Transverse colon (tissue), 4 donors: ENCODE results near the gene FAM171A2. TPM values are rescaled to one million over a fixed set of nuclear protein-coding genes. Genes with fewer than 3 reads are reported as not detected.
"Not testable (repeated sequence)": the region's sequence is repeated elsewhere in the genome, so short reads cannot be mapped to it uniquely, and the experiment has no call there.

Source experiments
- DNase-seq: peaks from one replicate; pipeline ENCODE4 v3.0.0-alpha.2; 2019
- H3K27ac ChIP-seq, 4 donors: fragments of 200-600 bp; sonication (generic); 2 replicates each; pipeline ENCODE4 v1.5.1; 2016 to 2018; ENCODE audit warnings: inconsistent platforms in 4 of 4
- H3K27me3 ChIP-seq: fragments of 200-600 bp; sonication (generic); 2 replicates; pipeline ENCODE4 v1.5.1; 2017; ENCODE audit warnings: inconsistent platforms
- H3K36me3 ChIP-seq, 4 donors: fragments of 200-600 bp; sonication (generic); 2 replicates each; pipeline ENCODE4 v1.5.1; 2017 to 2019; ENCODE audit warnings: inconsistent platforms in 4 of 4
- H3K4me1 ChIP-seq, 4 donors: fragments of 200-600 bp; sonication (generic); 2 replicates each; pipeline ENCODE4 v1.5.1; 2017 to 2020; ENCODE audit warnings: inconsistent platforms in 4 of 4
- H3K4me3 ChIP-seq, 4 donors: fragments of 200-600 bp; sonication (generic); 1 replicate in 1 of 4; 2 replicates in 3 of 4; pipeline versions ENCODE4 v1.5.1 to v1.6.1; 2017 to 2019; ENCODE audit warnings: inconsistent platforms in 4 of 4
- H3K9me3 ChIP-seq, 2 donors: fragments of 200-600 bp; sonication (generic); 2 replicates each; pipeline ENCODE4 v1.5.1; 2017 to 2019; ENCODE audit warnings: inconsistent platforms in 2 of 2
- CTCF ChIP-seq, 5 experiments: fragments of 200-600 bp in 3 of 5; fragments of 450-650 bp in 2 of 5; sonication (generic) in 3 of 5; IDR thresholded peaks; 1 replicate in 2 of 5; 2 replicates in 3 of 5; pipeline ENCODE4 v1.5.1; 2016 to 2017; ENCODE audit warnings: antibody characterized with exemption in 5 of 5, inconsistent platforms in 3 of 5, mild to moderate bottlenecking in 2 of 5, moderate library complexity in 1 of 5
- EP300 ChIP-seq: sonication (generic); formaldehyde crosslinking; IDR thresholded peaks from one replicate; pipeline ENCODE4 v1.6.1; 2017; ENCODE audit warnings: antibody characterized with exemption, low read depth
- POLR2A ChIP-seq: fragments of 450-650 bp; IDR thresholded peaks from one replicate; pipeline ENCODE4 v1.6.1; 2016; ENCODE audit warnings: antibody characterized with exemption, mild to moderate bottlenecking, moderate library complexity
- POLR2AphosphoS5 ChIP-seq, 3 donors: sonication (generic); formaldehyde crosslinking; IDR thresholded peaks; one replicate each; pipeline ENCODE4 v1.6.1; 2016; ENCODE audit warnings: antibody characterized with exemption in 3 of 3
- WGBS, 2 donors: methylation state at CpG; one replicate each; pipeline ENCODE4 v1.1.5; 2018; ENCODE audit warnings: low coverage in 1 of 2; 5-methylcytosine and 5-hydroxymethylcytosine counted together
- in situ Hi-C, 4 donors: fragments of 200-750 bp; cut with MboI; loops; one replicate each; pipeline versions ENCODE4 v1.15.0 to v1.15.1; 2017; ENCODE audit warnings: low sequenced_read_pairs in 3 of 4, low pct_ligation_motif_present in 1 of 4, low pct_unique_long_range_greater_than_20kb in 1 of 4
- intact Hi-C: fragments of 100-400 bp; cut with DNase I; formaldehyde crosslinking; loops from one replicate; pipeline ENCODE4 v1.15.1; 2023; ENCODE audit warnings: low total_unique reads
- total RNA-seq, 4 donors: library from RNA; depleted of rRNA; stranded (reverse); fragments of >200 nt; gene quantifications; one replicate each; pipeline ENCODE4 v1.1.0, GENCODE V29; 2016

The FAM171A2 gene
- total RNA-seq, 4 donors from 2014 or later = 0.14 to 7.9 (median 0.95) TPM; not detected in 1

- peak within 1 kb of the TSS; percentile 89 to 97 (median 94) for H3K27ac ChIP-seq
- WGBS, 2 donors = 0% methylated on average over 1 to 26 of the region's 26 CpGs
- peak within 1 kb of the TSS; percentile 57 to 98 (median 86) for H3K4me3 ChIP-seq
- peaks cover 7 to 24% (median 18%) of the 10 kb centered on the region in 4 donors for H3K4me1 ChIP-seq
- H3K36me3 ChIP-seq = no peaks in the 10 kb centered on the region
- H3K27me3 ChIP-seq = no peaks in the 10 kb centered on the region
- in situ Hi-C loops = no loop called here
- intact Hi-C loops = no loop called here
- H3K9me3 ChIP-seq = no peaks in the 10 kb centered on the region
- TF ChIP-seq EP300 (no peak), CTCF (IDR thresholded peaks at IDR 0.05) (no peak), POLR2AphosphoS5 (IDR thresholded peaks at IDR 0.05) (peak; percentile 88 to 92 (median 89)), POLR2A (peak; percentile 91)
- peak; percentile 95 for DNase-seq
Observed at GRCh38 chr17:44344939-44345453, 18.7 kb downstream of the FAM171A2 start, which contains the start of gene GRN. GRN (plus strand) TSS chr17:44345302; CDS start chr17:44349165, 3,863 bp downstream.

- Histone ChIP-seq H3K4me3 (no peak overlapping the region), H3K36me3 (no peaks in the 10 kb centered on the region), H3K4me1 (peaks cover 7 to 24% (median 18%) of the 10 kb centered on the region in 4 donors), H3K27me3 (peaks cover 4% of the 10 kb centered on the region), H3K9me3 (no peaks in the 10 kb centered on the region), H3K27ac (no peak overlapping the region)
- 77 to 86% methylated on average over 9 to 11 of the region's 11 CpGs for WGBS, 2 donors
- in situ Hi-C loops = no loop called here
- no peak for DNase-seq
- TF ChIP-seq CTCF (IDR thresholded peaks at IDR 0.05) (no peak), POLR2AphosphoS5 (IDR thresholded peaks at IDR 0.05) (no peak), EP300 (no peak), POLR2A (no peak)
- intact Hi-C loops = no loop called here
Observed at GRCh38 chr17:44343510-44344209, 20.0 kb downstream of the FAM171A2 start.

GRCh38 chr17:44340553-44340952, 23.1 kb downstream of the FAM171A2 start:
- H3K27me3 ChIP-seq, H3K36me3 ChIP-seq, H3K27ac ChIP-seq, H3K4me1 ChIP-seq, intact Hi-C loops, H3K4me3 ChIP-seq, in situ Hi-C loops, DNase-seq, H3K9me3 ChIP-seq: not testable (repeated sequence)
- 40 to 64% methylated on average over 1 to 5 of the region's 5 CpGs for WGBS, 2 donors

GRCh38 chr17:44338702-44339101, 25.0 kb downstream of the FAM171A2 start:
- intact Hi-C loops (no loop called here), in situ Hi-C loops (no loop called here)
- H3K9me3 ChIP-seq = no peaks in the 10 kb centered on the region
- 63% methylated on average over 6 of the region's 6 CpGs; no CpG with 5 or more reads in 1 of the 2 donors for WGBS, 2 donors
- H3K4me3 ChIP-seq = no peak overlapping the region
- no peak for DNase-seq
- peaks cover 9% of the 10 kb centered on the region for H3K27me3 ChIP-seq
- no peak overlapping the region for H3K27ac ChIP-seq
- TF ChIP-seq POLR2AphosphoS5 (IDR thresholded peaks at IDR 0.05) (no peak), POLR2A (no peak), EP300 (no peak), CTCF (IDR thresholded peaks at IDR 0.05) (no peak)
- no peaks in the 10 kb centered on the region for H3K4me1 ChIP-seq
- no peaks in the 10 kb centered on the region for H3K36me3 ChIP-seq
